NB4 (cell line): Measurements from ENCODE around the gene CACNA1D.
"Not testable (repeated sequence)": the region's sequence is repeated elsewhere in the genome, so short reads cannot be mapped to it uniquely, and the experiment has no call there.

Source experiments
- CTCF ChIP-seq: IDR thresholded peaks from one replicate; pipeline ENCODE4 v1.5.1; 2012; ENCODE audit warnings: low read depth, low read length
- POLR2A ChIP-seq: IDR thresholded peaks from 2 replicates; pipeline ENCODE4 v1.6.1; 2011; ENCODE audit warnings: mild to moderate bottlenecking; ENCODE audit not compliant: insufficient read length; ENCODE audit errors: extremely low read depth

DNA sequence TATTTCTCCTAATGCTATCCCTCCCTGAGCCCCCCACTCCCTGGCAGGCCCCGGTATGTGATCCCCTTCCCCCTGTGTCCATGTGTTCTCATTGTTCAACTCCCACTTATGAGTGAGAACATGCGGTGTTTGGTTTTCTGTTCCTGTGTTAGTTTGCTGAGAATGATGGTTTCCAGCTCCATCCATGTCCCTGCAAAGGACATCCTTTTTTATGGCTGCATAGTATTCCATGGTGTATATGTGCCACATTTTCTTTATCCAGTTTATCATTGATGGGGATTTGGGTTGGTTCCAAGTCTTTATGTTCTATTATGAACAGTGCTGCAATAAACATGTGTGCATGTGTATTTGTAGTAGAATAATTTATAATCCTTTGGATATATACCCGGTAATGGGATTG is 18.0 kb upstream of the CACNA1D start:
- TF ChIP-seq POLR2A, CTCF: not testable (repeated sequence)
